Measurements from ENCODE around the gene CORO1C. TPM values are rescaled to one million over a fixed set of nuclear protein-coding genes. Genes with fewer than 3 reads are reported as not detected.
"Not testable (repeated sequence)": the region's sequence is repeated elsewhere in the genome, so short reads cannot be mapped to it uniquely, and the experiment has no call there.

Gene CORO1C
- total RNA-seq, 1 experiment from 2014 or later, result 139 TPM

- DNase-seq, result peak in 1 of 2 experiments; percentile 24
- Histone ChIP-seq H3K9me2 (ENCODE audit: insufficient read depth) (no peaks in the 10 kb centered on the region), H3K27ac (no peak overlapping the region), H3K4me3 (no peak overlapping the region), H3K79me2 (ENCODE audit: low read depth) (no peaks in the 10 kb centered on the region), H4K20me1 (ENCODE audit: insufficient read depth) (no peaks in the 10 kb centered on the region), H3K36me3 (ENCODE audit: low read depth) (no peaks in the 10 kb centered on the region), H3K9me3 (ENCODE audit: insufficient read depth, low read depth) (no peaks in the 10 kb centered on the region), H3F3A (ENCODE audit: insufficient read depth, low read depth) (0 out of 2 replicates have a peak, but pooled peaks cover 6% of the 10 kb centered on the region), H3K4me2 (no peak overlapping the region), H3K4me1 (replicated peaks; ENCODE audit: insufficient read depth) (no peaks in the 10 kb centered on the region), H3K27me3 (ENCODE audit: insufficient read depth, low read depth) (no peaks in the 10 kb centered on the region), H2AFZ (no peak overlapping the region)
- ChIA-PET CTCF (no interaction called here), POLR2A (ENCODE audit: unreplicated experiment) (no interaction called here)
- BruUV-seq (replicated peaks), result no TSS peak
- TF ChIP-seq CTCF (conservative IDR thresholded peaks at IDR 0.05) (no peak), EZH2 (IDR thresholded peaks at IDR 0.05; ENCODE audit: low read depth) (no peak)
- intact Hi-C loops (cut with micrococcal nuclease; ENCODE audit: unreplicated experiment), result no loop called here
Measured at GRCh38 chr12:108772247-108772646, 40.9 kb upstream of the CORO1C start.

GRCh38 chr12:108771835-108772234 is 40.5 kb upstream of the CORO1C start:
- H4K20me1 ChIP-seq (ENCODE audit: insufficient read depth); CTCF ChIA-PET; BruUV-seq (replicated peaks); H3K9me2 ChIP-seq (ENCODE audit: insufficient read depth); H3K4me3 ChIP-seq; H3K4me2 ChIP-seq; H3K36me3 ChIP-seq (ENCODE audit: low read depth); intact Hi-C loops (cut with micrococcal nuclease; ENCODE audit: unreplicated experiment); H3K79me2 ChIP-seq (ENCODE audit: low read depth); H3K27me3 ChIP-seq (ENCODE audit: insufficient read depth, low read depth); DNase-seq; POLR2A ChIA-PET (ENCODE audit: unreplicated experiment); H2AFZ ChIP-seq; H3K4me1 ChIP-seq (replicated peaks; ENCODE audit: insufficient read depth); H3K9me3 ChIP-seq (ENCODE audit: insufficient read depth, low read depth); H3K27ac ChIP-seq; H3F3A ChIP-seq (ENCODE audit: insufficient read depth, low read depth): not testable (repeated sequence)

- no peaks in the 10 kb centered on the region for H3K9me3 ChIP-seq (ENCODE audit: insufficient read depth, low read depth)
- no peaks in the 10 kb centered on the region for H3K27me3 ChIP-seq (ENCODE audit: insufficient read depth, low read depth)
- 0 out of 2 replicates have a peak, but pooled peaks cover 6% of the 10 kb centered on the region for H3F3A ChIP-seq (ENCODE audit: insufficient read depth, low read depth)
- no peaks in the 10 kb centered on the region for H3K36me3 ChIP-seq (ENCODE audit: low read depth)
- no peaks in the 10 kb centered on the region for H3K4me1 ChIP-seq (replicated peaks; ENCODE audit: insufficient read depth)
- DNase-seq, result no peak
- no peaks in the 10 kb centered on the region for H3K79me2 ChIP-seq (ENCODE audit: low read depth)
- ChIA-PET CTCF (no interaction called here), POLR2A (ENCODE audit: unreplicated experiment) (no interaction called here)
- H3K4me2 ChIP-seq, result no peak overlapping the region
- intact Hi-C loops (cut with micrococcal nuclease; ENCODE audit: unreplicated experiment), result no loop called here
- no peaks in the 10 kb centered on the region for H4K20me1 ChIP-seq (ENCODE audit: insufficient read depth)
- H3K9me2 ChIP-seq (ENCODE audit: insufficient read depth), result no peaks in the 10 kb centered on the region
- BruUV-seq (replicated peaks), result no TSS peak
- H3K4me3 ChIP-seq, result no peak overlapping the region
- no peak overlapping the region for H3K27ac ChIP-seq
- no peak overlapping the region for H2AFZ ChIP-seq
- TF ChIP-seq EZH2 (IDR thresholded peaks at IDR 0.05; ENCODE audit: low read depth) (no peak), CTCF (conservative IDR thresholded peaks at IDR 0.05) (no peak)
Measured at GRCh38 chr12:108770963-108771362, 39.6 kb upstream of the CORO1C start.

GRCh38 chr12:108770269-108770829 is 39.0 kb upstream of the CORO1C start:
- H4K20me1 ChIP-seq (ENCODE audit: insufficient read depth), result no peaks in the 10 kb centered on the region
- H3K27me3 ChIP-seq (ENCODE audit: insufficient read depth, low read depth), result no peaks in the 10 kb centered on the region
- H3K9me3 ChIP-seq (ENCODE audit: insufficient read depth, low read depth), result no peaks in the 10 kb centered on the region
- H3K4me2 ChIP-seq, result no peak overlapping the region
- H3K4me3 ChIP-seq, result no peak overlapping the region
- H3K36me3 ChIP-seq (ENCODE audit: low read depth), result no peaks in the 10 kb centered on the region
- no peak for DNase-seq
- intact Hi-C loops (cut with micrococcal nuclease; ENCODE audit: unreplicated experiment), result no loop called here
- no TSS peak for BruUV-seq (replicated peaks)
- H3K79me2 ChIP-seq (ENCODE audit: low read depth), result no peaks in the 10 kb centered on the region
- ChIA-PET CTCF (no interaction called here), POLR2A (ENCODE audit: unreplicated experiment) (no interaction called here)
- H3F3A ChIP-seq (ENCODE audit: insufficient read depth, low read depth), result 0 out of 2 replicates have a peak, but pooled peaks cover 6% of the 10 kb centered on the region
- H2AFZ ChIP-seq, result no peak overlapping the region
- no peak overlapping the region for H3K27ac ChIP-seq
- no peaks in the 10 kb centered on the region for H3K4me1 ChIP-seq (replicated peaks; ENCODE audit: insufficient read depth)
- TF ChIP-seq EZH2 (IDR thresholded peaks at IDR 0.05; ENCODE audit: low read depth), result no peak
- TF ChIP-seq CTCF (conservative IDR thresholded peaks at IDR 0.05), result no peak
- H3K9me2 ChIP-seq (ENCODE audit: insufficient read depth), result no peaks in the 10 kb centered on the region

All from PC-9 (cell line).